ENCODE data around the gene SEC16A.

- TF ChIP-seq CTCF (IDR thresholded peaks at IDR 0.05) (no peak), POLR2AphosphoS5 (IDR thresholded peaks at IDR 0.05) (no peak), POLR2A (IDR thresholded peaks at IDR 0.05) (no peak), EP300 (IDR thresholded peaks at IDR 0.05) (no peak)
These were observed 84.6 kb downstream of the SEC16A start for GRCh38 chr9:136398286-136398685.
